ENCODE results near the gene TTLL5.

GRCh38 chr14:75673345-75674035 is 12.4 kb downstream of the TTLL5 start:
- TF ChIP-seq CTCF (IDR thresholded peaks at IDR 0.05; ENCODE audit: insufficient read depth, low read length) (no peak), REST (IDR thresholded peaks at IDR 0.05; ENCODE audit: insufficient replicate concordance, low read depth) (no peak), POLR2AphosphoS5 (IDR thresholded peaks at IDR 0.05; ENCODE audit: low read depth) (no peak), SPI1 (IDR thresholded peaks at IDR 0.05; ENCODE audit: borderline replicate concordance, low read depth) (no peak), GABPA (IDR thresholded peaks at IDR 0.05; ENCODE audit: low read depth) (no peak)
